Right atrium auricular region (tissue), 2 donors: ENCODE data around the gene ELF4. TPM values are rescaled to one million over a fixed set of nuclear protein-coding genes. Genes with fewer than 3 reads are reported as not detected.

ENCODE experiments used
- DNase-seq: peaks from one replicate; pipeline ENCODE4 v3.0.0-alpha.2; 2019; ENCODE audit warnings: low spot score
- H3K27ac ChIP-seq, 2 donors: fragments of 200-600 bp; sonication (generic); 1 replicate in 1 of 2; 2 replicates in 1 of 2; pipeline ENCODE4 v1.5.1; 2016 to 2019
- H3K27me3 ChIP-seq, 2 donors: fragments of 200-600 bp; sonication (generic); one replicate each; pipeline versions ENCODE4 v1.5.1 to v1.6.0; 2017 to 2019
- H3K36me3 ChIP-seq: fragments of 200-600 bp; sonication (generic); one replicate; pipeline ENCODE4 v1.5.1; 2016
- H3K4me1 ChIP-seq, 2 donors: fragments of 200-600 bp; sonication (generic); one replicate each; pipeline versions ENCODE4 v1.5.1 to v1.6.0; 2017 to 2019
- H3K4me3 ChIP-seq, 2 donors: fragments of 200-600 bp; sonication (generic); 1 replicate in 1 of 2; 2 replicates in 1 of 2; pipeline ENCODE4 v1.5.1; 2017 to 2019; ENCODE audit warnings: mild to moderate bottlenecking in 1 of 2, moderate library complexity in 1 of 2
- H3K9me3 ChIP-seq, 2 donors: fragments of 200-600 bp; sonication (generic); one replicate each; pipeline ENCODE4 v1.5.1; 2019
- CTCF ChIP-seq, 2 donors: fragments of 200-600 bp; sonication (generic); IDR thresholded peaks; one replicate each; pipeline ENCODE4 v1.5.1; 2019; ENCODE audit warnings: antibody characterized with exemption in 2 of 2
- total RNA-seq, 2 donors: library from RNA; depleted of rRNA; stranded (reverse); fragments of >200 nt; gene quantifications; one replicate each; pipeline ENCODE4 v1.1.0, GENCODE V29; 2016

The ELF4 gene
- total RNA-seq, 2 donors from 2014 or later = 4.1 to 8.6 TPM

GRCh38 chrX:130055899-130056298 lies 54.4 kb downstream of the ELF4 start:
- TF ChIP-seq CTCF (IDR thresholded peaks at IDR 0.05) = no peak
- Histone ChIP-seq H3K4me3 (no peak overlapping the region), H3K36me3 (peaks cover 25% of the 10 kb centered on the region), H3K4me1 (peaks cover 0 to 8% of the 10 kb centered on the region in 2 donors), H3K9me3 (no peaks in the 10 kb centered on the region), H3K27ac (no peak overlapping the region), H3K27me3 (no peaks in the 10 kb centered on the region)
- DNase-seq = no peak

- Histone ChIP-seq H3K4me1 (peaks cover 0 to 4% of the 10 kb centered on the region in 2 donors), H3K9me3 (no peaks in the 10 kb centered on the region), H3K36me3 (peaks cover 26% of the 10 kb centered on the region), H3K27me3 (no peaks in the 10 kb centered on the region), H3K27ac (no peak overlapping the region), H3K4me3 (no peak overlapping the region)
- no peak for TF ChIP-seq CTCF (IDR thresholded peaks at IDR 0.05)
- DNase-seq = peak; percentile 63
These were observed 55.2 kb downstream of the ELF4 start for GRCh38 chrX:130055103-130055502.

GRCh38 chrX:130053236-130053635 lies 57.1 kb downstream of the ELF4 start:
- DNase-seq = no peak
- H3K9me3 ChIP-seq = peaks cover 0 to 7% of the 10 kb centered on the region in 2 donors
- no peak overlapping the region for H3K27ac ChIP-seq
- no peak for TF ChIP-seq CTCF (IDR thresholded peaks at IDR 0.05)
- H3K36me3 ChIP-seq = peaks cover 30% of the 10 kb centered on the region
- H3K27me3 ChIP-seq = no peaks in the 10 kb centered on the region
- H3K4me3 ChIP-seq = no peak overlapping the region
- H3K4me1 ChIP-seq = no peaks in the 10 kb centered on the region

GRCh38 chrX:130051176-130051845 lies 59.0 kb downstream of the ELF4 start:
- Histone ChIP-seq H3K27me3 (no peaks in the 10 kb centered on the region), H3K4me1 (no peaks in the 10 kb centered on the region), H3K36me3 (peaks cover 45% of the 10 kb centered on the region), H3K9me3 (peaks cover 0 to 7% of the 10 kb centered on the region in 2 donors), H3K4me3 (no peak overlapping the region), H3K27ac (no peak overlapping the region)
- no peak for TF ChIP-seq CTCF (IDR thresholded peaks at IDR 0.05)
- DNase-seq = no peak

- H3K9me3 ChIP-seq = peaks cover 0 to 7% of the 10 kb centered on the region in 2 donors
- TF ChIP-seq CTCF (IDR thresholded peaks at IDR 0.05) = no peak
- no peaks in the 10 kb centered on the region for H3K27me3 ChIP-seq
- no peak overlapping the region for H3K4me3 ChIP-seq
- peaks cover 45% of the 10 kb centered on the region for H3K36me3 ChIP-seq
- no peak overlapping the region for H3K27ac ChIP-seq
- no peaks in the 10 kb centered on the region for H3K4me1 ChIP-seq
- DNase-seq = no peak
These were observed 60.5 kb downstream of the ELF4 start for GRCh38 chrX:130049821-130050220.
